Astrocyte of the spinal cord (primary cell): ENCODE data around the gene MTURN.

Experiments
- DNase-seq: peaks from one replicate; pipeline ENCODE4 v3.0.0; 2011; ENCODE audit warnings: low read depth, low spot score
- H3K4me3 ChIP-seq: 2 replicates; pipeline ENCODE4 v1.5.1; 2011; ENCODE audit warnings: low read depth, mild to moderate bottlenecking, low read length, moderate library complexity
- CTCF ChIP-seq: IDR thresholded peaks from 2 replicates; pipeline ENCODE4 v1.5.1; 2012; ENCODE audit warnings: low read depth, mild to moderate bottlenecking, low read length, inconsistent platforms
- in situ Hi-C: cut with HindIII; loops from 2 replicates; pipeline ENCODE4 v1.10.0; 2017; ENCODE audit warnings: low sequenced_read_pairs

The MTURN gene

DNA sequence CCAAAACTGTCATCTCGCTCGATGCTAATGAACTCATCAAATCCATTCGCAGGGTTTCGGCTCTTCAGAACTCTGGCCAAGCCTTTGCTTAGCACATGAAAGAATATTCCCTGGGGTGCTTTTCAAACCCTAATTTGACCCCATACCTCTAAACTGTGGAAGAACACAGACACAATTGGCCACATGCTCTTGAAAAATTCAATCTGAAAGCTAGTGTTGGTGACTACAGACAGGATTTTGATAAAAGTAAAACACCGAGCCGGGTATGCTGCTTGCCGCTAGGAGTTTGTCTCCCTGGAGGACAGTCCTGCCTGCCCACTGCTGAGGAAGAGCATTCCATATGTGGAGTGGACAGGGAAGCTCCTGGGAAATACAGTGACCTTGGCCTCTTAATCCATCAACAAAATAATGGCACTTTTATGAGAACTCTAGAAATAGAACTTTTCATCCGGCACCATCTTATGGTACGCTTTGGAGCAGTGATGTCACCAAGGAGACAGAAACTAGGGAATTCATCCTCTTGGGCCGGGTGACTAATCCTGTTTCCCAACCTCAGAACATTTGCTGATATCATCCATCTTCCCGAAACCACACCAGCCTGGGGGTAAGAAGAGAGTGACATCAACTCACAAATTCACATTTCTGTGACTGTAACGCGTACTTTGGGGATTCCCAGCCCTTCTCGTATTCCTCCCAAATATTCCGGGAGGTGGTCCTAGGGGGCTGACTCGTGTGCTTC, 34.2 kb downstream of the MTURN start:
- in situ Hi-C loops: no loop called here
- no peak overlapping the region for H3K4me3 ChIP-seq
- DNase-seq: peak; percentile 82
- no peak for TF ChIP-seq CTCF

- no peak for DNase-seq
- no peak for TF ChIP-seq CTCF
- in situ Hi-C loops: no loop called here
- H3K4me3 ChIP-seq: no peak overlapping the region
These were observed 34.8 kb downstream of the MTURN start for GRCh38 chr7:30169579-30169978.

- no peak for DNase-seq
- in situ Hi-C loops: no loop called here
- H3K4me3 ChIP-seq: no peak overlapping the region
- TF ChIP-seq CTCF: no peak
These were observed 35.9 kb downstream of the MTURN start for GRCh38 chr7:30170476-30171205.

DNA sequence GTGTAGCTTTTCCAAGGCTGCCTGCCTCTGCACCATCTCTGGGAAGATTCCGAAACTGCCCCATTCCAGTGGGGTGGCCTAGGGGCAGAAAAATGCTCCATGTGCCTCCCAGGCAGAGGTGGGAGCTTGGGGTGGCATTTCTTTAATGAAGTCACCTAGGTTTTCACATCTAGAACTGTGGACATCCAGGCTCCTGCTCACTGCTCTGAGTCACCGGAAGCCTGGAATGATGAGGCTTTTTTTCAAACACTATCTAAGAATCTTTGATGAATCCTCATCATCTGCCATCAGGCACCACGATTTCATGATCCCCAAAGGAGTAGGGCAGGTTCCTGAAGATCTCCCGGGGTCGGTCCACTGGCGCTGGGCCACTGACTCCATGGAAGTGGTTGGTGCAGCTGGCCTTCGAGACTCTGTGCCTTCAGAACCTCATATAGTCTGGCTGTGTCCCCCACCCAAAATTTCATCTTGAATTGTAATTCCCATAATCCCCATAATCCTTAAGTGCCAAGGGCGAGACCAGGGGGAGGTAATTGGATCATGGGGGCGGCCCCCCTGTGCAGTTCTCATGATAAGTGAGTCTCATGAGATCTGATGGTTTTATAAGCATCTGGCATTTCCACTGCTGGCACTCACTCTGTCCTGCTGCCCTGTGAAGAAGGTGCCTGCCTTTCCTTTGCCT, 37.1 kb downstream of the MTURN start:
- no peak for TF ChIP-seq CTCF
- DNase-seq: no peak
- in situ Hi-C loops: no loop called here
- no peak overlapping the region for H3K4me3 ChIP-seq

- DNase-seq: no peak
- in situ Hi-C loops: no loop called here
- TF ChIP-seq CTCF: no peak
- H3K4me3 ChIP-seq: no peak overlapping the region
These were observed 37.7 kb downstream of the MTURN start for GRCh38 chr7:30172451-30172850.

DNA sequence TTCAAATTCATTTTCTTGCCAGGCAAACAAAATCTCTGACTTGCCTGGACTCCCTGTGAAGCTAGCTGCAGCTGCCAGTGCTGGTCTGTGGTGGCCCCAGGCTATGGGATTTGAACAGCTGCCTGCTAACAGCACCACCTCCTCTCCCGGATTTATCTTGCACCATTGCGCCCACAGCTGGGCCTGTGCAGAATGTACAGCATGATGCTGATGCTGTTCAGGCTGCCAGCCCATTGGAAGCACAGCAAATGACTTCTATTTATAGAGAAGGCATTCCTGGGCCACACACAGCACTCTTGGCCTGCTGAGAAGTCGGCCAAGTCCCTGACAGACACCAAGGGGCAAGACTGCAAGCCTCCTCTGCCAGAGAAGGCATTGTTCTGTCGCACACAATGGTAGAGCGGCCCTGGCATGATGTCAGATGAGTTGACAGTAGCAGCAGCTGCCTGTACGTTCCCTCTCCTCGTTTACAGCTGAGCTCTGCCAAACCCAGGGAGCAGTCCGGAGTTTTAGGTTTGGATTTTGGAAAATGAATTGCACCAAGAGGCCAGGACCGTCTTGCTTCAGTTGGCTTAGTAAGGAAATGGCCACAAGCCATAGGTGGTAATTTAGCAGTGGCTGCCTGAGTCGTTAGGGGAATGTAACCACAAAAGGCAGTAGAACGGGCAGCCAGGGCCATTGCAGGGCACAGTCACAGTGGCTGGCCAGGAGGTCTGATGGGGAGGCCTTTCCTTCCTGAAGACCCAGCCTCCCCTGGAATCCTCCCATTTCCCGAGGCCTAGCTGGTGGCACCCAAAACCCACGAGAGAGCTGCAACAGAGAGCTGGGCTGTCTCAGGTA, 38.5 kb downstream of the MTURN start:
- DNase-seq: peak; percentile 90
- H3K4me3 ChIP-seq: no peak overlapping the region
- in situ Hi-C loops: no loop called here
- peak; percentile 47 for TF ChIP-seq CTCF
